OCI-M1 (cell line): Measurements from ENCODE around the gene DLGAP1.

ENCODE experiments used
- DNase-seq: peaks from one replicate; lab custom pipeline; 2025; lab: John Stamatoyannopoulos, UW

The DLGAP1 gene

GRCh38 chr18:3995476-3996102 lies 459.5 kb downstream of the DLGAP1 start:
- DNase-seq: peak; percentile 90

GRCh38 chr18:3993941-3994687 lies 461.0 kb downstream of the DLGAP1 start:
- peak; percentile 75 for DNase-seq

- peak; percentile 45 for DNase-seq
Observed at GRCh38 chr18:3985664-3986063, 469.4 kb downstream of the DLGAP1 start.

- DNase-seq: peak; percentile 77
Observed at GRCh38 chr18:3985020-3985419, 470.1 kb downstream of the DLGAP1 start.

GRCh38 chr18:3984163-3984757 lies 470.8 kb downstream of the DLGAP1 start:
- peak; percentile 46 for DNase-seq

- DNase-seq: peak; percentile 66
Observed at GRCh38 chr18:3983351-3983969, 471.6 kb downstream of the DLGAP1 start.

GRCh38 chr18:3982541-3982940 lies 472.6 kb downstream of the DLGAP1 start:
- DNase-seq: no peak

- no peak for DNase-seq
Observed at GRCh38 chr18:3979024-3979423, 476.1 kb downstream of the DLGAP1 start.

- DNase-seq: no peak
Observed at GRCh38 chr18:3973191-3973850, 481.8 kb downstream of the DLGAP1 start.

- no peak for DNase-seq
Observed at GRCh38 chr18:3972291-3972930, 482.7 kb downstream of the DLGAP1 start.

- DNase-seq: peak; percentile 23
Observed at GRCh38 chr18:3970929-3971328, 484.2 kb downstream of the DLGAP1 start.

GRCh38 chr18:3967359-3968180 lies 487.5 kb downstream of the DLGAP1 start:
- DNase-seq: no peak

GRCh38 chr18:3966642-3967358 lies 488.3 kb downstream of the DLGAP1 start:
- DNase-seq: no peak

- DNase-seq: no peak
Observed at GRCh38 chr18:3966246-3966641, 488.9 kb downstream of the DLGAP1 start.

- no peak for DNase-seq
Observed at GRCh38 chr18:3960977-3961376, 494.1 kb downstream of the DLGAP1 start.

- DNase-seq: no peak
Observed at GRCh38 chr18:3960142-3960541, 495.0 kb downstream of the DLGAP1 start.

GRCh38 chr18:3952031-3952430 lies 503.1 kb downstream of the DLGAP1 start:
- DNase-seq: no peak

GRCh38 chr18:3950668-3951404 lies 504.3 kb downstream of the DLGAP1 start:
- DNase-seq: no peak

GRCh38 chr18:3948958-3949357 lies 506.1 kb downstream of the DLGAP1 start:
- no peak for DNase-seq

GRCh38 chr18:3947383-3947782 lies 507.7 kb downstream of the DLGAP1 start:
- DNase-seq: no peak
